Gastrocnemius medialis (tissue), 4 donors: Measurements from ENCODE around the gene RXRA.

Experiments used
- POLR2A ChIP-seq, 2 donors: fragments of 450-650 bp; IDR thresholded peaks; one replicate each; pipeline ENCODE4 v1.6.1; 2017; ENCODE audit warnings: antibody characterized with exemption in 2 of 2, mild to moderate bottlenecking in 2 of 2, moderate library complexity in 2 of 2
- TF ChIP-seq, protein P1 (sequence below), 5 experiments: fragments of 450-650 bp in 3 of 5; fragments of 200-600 bp in 2 of 5; sonication (generic) in 2 of 5; IDR thresholded peaks in 4 of 5; conservative IDR thresholded peaks in 1 of 5; 1 replicate in 4 of 5; 2 replicates in 1 of 5; pipeline ENCODE4 v1.5.1; 2016 to 2019; ENCODE audit warnings: antibody characterized with exemption in 5 of 5, mild to moderate bottlenecking in 3 of 5, moderate library complexity in 3 of 5

DNA sequence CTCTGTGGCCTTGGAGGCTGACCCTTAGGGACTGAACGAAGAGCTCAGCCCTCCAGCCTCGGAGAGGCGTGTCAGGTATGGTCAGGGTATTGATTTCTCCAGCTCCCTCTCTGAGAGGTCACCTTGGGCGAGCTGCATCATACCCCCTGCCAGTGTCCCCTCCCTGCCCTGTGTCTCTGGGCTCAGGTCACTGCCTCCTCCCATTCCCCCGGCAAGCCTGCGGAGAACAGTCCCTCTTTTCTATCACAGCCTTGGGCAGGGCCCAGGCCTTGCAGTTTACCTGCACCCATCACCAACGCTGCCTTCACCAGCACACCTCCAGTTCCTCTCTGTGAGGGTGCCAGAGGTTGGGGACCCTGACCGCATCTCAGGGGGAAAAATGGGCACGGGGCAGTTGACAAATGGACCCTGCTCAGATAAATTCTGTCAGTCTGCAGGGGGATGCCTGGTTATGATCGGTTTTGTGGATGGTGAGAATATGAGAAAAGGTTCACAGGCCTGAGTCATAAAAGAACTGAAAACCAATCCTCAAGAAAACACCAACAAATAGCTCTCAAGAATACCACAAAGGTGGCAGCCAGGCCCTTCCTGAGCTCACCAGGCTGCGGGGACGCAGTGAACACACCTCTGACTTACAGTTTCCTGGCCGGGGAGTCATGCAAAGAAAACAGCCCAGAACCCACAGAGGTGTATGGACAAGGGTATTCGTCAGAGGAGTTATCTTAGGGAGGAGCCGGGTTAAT is 24.7 kb upstream of the RXRA start:
- TF ChIP-seq, protein P1, sequence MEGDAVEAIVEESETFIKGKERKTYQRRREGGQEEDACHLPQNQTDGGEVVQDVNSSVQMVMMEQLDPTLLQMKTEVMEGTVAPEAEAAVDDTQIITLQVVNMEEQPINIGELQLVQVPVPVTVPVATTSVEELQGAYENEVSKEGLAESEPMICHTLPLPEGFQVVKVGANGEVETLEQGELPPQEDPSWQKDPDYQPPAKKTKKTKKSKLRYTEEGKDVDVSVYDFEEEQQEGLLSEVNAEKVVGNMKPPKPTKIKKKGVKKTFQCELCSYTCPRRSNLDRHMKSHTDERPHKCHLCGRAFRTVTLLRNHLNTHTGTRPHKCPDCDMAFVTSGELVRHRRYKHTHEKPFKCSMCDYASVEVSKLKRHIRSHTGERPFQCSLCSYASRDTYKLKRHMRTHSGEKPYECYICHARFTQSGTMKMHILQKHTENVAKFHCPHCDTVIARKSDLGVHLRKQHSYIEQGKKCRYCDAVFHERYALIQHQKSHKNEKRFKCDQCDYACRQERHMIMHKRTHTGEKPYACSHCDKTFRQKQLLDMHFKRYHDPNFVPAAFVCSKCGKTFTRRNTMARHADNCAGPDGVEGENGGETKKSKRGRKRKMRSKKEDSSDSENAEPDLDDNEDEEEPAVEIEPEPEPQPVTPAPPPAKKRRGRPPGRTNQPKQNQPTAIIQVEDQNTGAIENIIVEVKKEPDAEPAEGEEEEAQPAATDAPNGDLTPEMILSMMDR (IDR thresholded peaks at IDR 0.05 in 4 of 5, conservative IDR thresholded peaks at IDR 0.05 in 1 of 5): no peak
- TF ChIP-seq POLR2A (IDR thresholded peaks at IDR 0.05): no peak
